ENCODE measurements around the gene COLEC12.
A peak's percentile ranks its signal among the peaks of the same experiment; 100 is the strongest.

Gene COLEC12

DNA sequence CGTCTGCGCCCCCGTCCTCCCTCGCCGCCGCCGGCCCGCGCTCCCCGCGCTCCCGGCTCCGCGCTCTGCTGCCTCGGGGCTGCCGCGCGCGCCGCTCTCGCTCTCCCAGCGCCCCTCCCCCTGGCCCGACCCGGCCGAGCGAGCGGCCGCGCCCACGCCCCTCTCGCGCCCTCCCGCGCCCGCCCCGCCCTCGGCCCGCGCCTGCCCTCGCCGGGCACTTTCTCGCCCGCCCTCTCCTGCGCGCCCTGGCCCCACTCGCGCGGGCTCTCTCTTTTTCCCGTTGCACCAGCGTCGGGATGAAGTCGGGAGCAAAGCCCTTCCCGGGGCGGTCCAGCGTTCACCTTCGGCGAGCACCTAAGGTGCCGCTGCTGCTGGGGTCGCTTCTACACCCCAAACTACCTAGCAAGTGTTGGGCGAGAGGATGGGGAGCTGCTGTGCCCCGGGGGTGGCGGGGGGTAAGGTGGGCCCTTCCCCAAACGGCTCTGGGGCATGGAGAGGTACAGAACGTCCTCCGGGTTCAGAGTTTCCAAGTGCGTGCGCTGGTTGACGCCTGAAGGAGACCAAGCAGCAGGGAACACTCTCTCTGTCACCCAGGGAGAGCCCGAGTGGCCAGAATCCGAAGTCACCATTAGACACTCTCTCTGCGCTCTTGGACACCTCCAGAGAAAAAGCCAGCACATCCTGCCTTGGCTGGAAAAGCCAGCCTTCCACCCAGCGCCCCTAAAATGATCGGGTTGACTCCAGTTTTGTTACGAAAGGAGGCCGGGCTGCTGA is at the start of gene COLEC12:
Gene COLEC12 (minus strand): TSS at position 70 of the 774 bp plus-strand sequence. CDS start 187 bp downstream, outside the sequence.
- Histone ChIP-seq H3K27ac (no peak within 1 kb of the TSS), H3K27me3 (replicated peaks) (peaks cover 2% of the 10 kb centered on the region), H3K4me3 (ENCODE audit: low read depth, low read length) (peak within 1 kb of the TSS; percentile 56), H3K36me3 (replicated peaks) (no peaks in the 10 kb centered on the region)
- DNase-seq: no peak
- in situ Hi-C loops (cut with HindIII; ENCODE audit: low pct_ligation_motif_present, low sequenced_read_pairs): no loop called here
- TF ChIP-seq, protein P1, sequence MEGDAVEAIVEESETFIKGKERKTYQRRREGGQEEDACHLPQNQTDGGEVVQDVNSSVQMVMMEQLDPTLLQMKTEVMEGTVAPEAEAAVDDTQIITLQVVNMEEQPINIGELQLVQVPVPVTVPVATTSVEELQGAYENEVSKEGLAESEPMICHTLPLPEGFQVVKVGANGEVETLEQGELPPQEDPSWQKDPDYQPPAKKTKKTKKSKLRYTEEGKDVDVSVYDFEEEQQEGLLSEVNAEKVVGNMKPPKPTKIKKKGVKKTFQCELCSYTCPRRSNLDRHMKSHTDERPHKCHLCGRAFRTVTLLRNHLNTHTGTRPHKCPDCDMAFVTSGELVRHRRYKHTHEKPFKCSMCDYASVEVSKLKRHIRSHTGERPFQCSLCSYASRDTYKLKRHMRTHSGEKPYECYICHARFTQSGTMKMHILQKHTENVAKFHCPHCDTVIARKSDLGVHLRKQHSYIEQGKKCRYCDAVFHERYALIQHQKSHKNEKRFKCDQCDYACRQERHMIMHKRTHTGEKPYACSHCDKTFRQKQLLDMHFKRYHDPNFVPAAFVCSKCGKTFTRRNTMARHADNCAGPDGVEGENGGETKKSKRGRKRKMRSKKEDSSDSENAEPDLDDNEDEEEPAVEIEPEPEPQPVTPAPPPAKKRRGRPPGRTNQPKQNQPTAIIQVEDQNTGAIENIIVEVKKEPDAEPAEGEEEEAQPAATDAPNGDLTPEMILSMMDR (IDR thresholded peaks at IDR 0.05; ENCODE audit: low read depth, low read length, missing control alignments): no peak

DNA sequence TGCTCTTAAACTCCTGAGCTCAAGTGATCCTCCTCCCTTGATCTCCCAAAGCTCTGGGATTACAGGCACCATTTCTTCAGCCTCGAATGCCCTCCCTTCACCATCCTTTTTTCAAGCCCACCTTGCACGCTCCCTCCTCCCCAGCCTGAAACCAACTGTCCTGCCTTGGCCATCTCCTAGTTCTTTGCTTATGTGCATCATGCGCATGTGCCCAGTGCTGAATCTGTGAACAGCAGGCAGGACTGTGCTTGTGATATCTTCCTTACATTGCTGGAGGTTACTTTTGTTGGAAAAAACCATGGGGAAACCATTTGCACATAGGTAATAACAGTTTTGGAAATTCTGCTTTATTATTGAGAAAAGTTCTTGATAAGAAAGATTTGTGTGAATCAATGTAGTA is 49.5 kb upstream of the COLEC12 start:
- Histone ChIP-seq H3K27me3 (replicated peaks) (no peaks in the 10 kb centered on the region), H3K36me3 (replicated peaks) (no peaks in the 10 kb centered on the region), H3K4me3 (ENCODE audit: low read depth, low read length) (no peak overlapping the region), H3K27ac (no peak overlapping the region)
- DNase-seq: no peak
- in situ Hi-C loops (cut with HindIII; ENCODE audit: low pct_ligation_motif_present, low sequenced_read_pairs): no loop called here
- TF ChIP-seq, protein P1 (IDR thresholded peaks at IDR 0.05; ENCODE audit: low read depth, low read length, missing control alignments): no peak

DNA sequence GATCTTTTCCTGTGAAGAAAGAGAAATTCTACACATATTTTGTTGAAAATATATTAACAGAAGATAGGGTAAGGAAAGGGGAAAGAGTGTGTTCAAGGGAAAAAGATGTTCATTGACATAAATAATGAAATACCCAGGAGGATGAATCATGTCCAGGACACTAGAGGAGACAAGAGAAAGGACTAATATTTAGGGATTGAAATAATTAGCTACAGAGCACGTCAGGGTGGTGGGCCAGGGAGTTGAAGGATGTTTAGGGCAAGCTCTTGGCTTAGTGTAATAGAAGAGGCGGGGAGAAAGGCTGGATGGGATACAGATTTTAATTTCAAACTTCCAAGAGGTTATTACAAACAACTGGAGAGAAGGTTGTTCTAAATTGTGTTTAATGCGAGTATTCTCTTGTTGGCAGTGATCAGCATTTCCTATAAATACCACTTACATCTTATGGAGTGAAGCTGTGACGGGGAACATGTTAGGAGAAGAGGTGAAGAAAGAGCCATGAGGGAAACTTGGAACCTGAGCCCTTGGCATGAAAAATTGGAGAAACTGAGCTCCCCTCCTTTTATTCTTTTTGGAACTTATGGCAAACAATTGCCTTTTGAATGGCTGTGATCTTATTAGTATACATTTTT is 43.1 kb upstream of the COLEC12 start:
- no peak for DNase-seq
- TF ChIP-seq, protein P1 (IDR thresholded peaks at IDR 0.05; ENCODE audit: low read depth, low read length, missing control alignments): no peak
- no peaks in the 10 kb centered on the region for H3K36me3 ChIP-seq (replicated peaks)
- H3K27ac ChIP-seq: no peak overlapping the region
- peaks cover 6% of the 10 kb centered on the region for H3K27me3 ChIP-seq (replicated peaks)
- no peak overlapping the region for H3K4me3 ChIP-seq (ENCODE audit: low read depth, low read length)
- in situ Hi-C loops (cut with HindIII; ENCODE audit: low pct_ligation_motif_present, low sequenced_read_pairs): no loop called here

DNA sequence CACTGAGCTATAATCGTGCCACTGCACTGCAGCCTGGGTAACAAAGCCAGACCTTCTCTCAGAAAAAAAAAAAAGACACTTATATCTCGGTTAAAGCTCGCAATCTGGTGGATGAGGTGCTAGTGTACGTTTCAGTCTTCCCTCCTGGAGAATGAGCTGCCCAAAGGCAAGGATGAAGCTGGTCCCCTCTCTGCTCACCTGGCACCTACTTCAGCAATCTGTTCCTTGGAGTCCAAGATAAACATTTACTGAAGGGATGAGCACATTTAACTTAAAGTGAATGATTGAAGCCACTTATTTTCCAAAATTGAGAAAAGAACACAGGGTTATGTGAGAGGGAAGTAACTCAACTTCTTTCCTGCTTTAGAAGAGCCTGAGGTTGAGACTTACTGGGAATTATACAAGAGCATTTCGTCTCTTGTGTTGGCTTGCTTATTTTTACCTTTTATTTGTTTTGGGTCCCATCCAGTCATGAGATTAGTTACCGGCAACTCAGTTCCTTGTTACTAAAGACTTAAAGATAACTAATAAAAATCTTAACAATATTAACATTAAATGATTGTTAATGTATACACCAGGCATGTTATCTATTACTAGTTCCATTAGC is 33.6 kb upstream of the COLEC12 start:
- no peak overlapping the region for H3K27ac ChIP-seq
- TF ChIP-seq, protein P1 (IDR thresholded peaks at IDR 0.05; ENCODE audit: low read depth, low read length, missing control alignments): no peak

DNA sequence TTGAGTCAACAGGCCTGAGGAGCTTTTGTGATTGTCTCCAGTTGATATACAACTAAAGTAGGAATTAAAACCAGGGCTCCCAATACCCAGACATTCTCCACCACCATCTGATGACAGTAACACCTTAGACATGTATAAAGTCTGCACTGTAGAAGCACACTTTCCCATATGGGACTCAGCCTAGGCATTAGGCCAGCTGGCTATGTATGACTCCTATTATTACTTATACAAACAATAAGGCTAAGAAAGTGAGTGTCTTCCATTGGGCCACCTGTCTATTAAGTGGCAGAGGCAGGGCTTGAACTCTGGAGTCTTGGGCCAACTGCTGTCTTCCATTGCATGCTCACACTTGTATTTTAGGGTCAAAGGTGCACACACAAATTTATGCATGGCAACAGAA is 32.1 kb upstream of the COLEC12 start:
- TF ChIP-seq, protein P1 (IDR thresholded peaks at IDR 0.05; ENCODE audit: low read depth, low read length, missing control alignments): no peak
- no peak overlapping the region for H3K4me3 ChIP-seq (ENCODE audit: low read depth, low read length)
- H3K27me3 ChIP-seq (replicated peaks): no peaks in the 10 kb centered on the region
- no peak overlapping the region for H3K27ac ChIP-seq
- no peak for DNase-seq
- H3K36me3 ChIP-seq (replicated peaks): no peaks in the 10 kb centered on the region
- in situ Hi-C loops (cut with HindIII; ENCODE audit: low pct_ligation_motif_present, low sequenced_read_pairs): no loop called here

More for the DNA sequence above, 33.6 kb upstream of the COLEC12 start:
- Histone ChIP-seq H3K36me3 (replicated peaks) (no peaks in the 10 kb centered on the region), H3K4me3 (ENCODE audit: low read depth, low read length) (no peak overlapping the region), H3K27me3 (replicated peaks) (no peaks in the 10 kb centered on the region)
- in situ Hi-C loops (cut with HindIII; ENCODE audit: low pct_ligation_motif_present, low sequenced_read_pairs): no loop called here
- no peak for DNase-seq
